Testis (tissue), 3 donors: Measurements from ENCODE around the gene PGM1. TPM values are rescaled to one million over a fixed set of nuclear protein-coding genes. Genes with fewer than 3 reads are reported as not detected.

Experiments
- DNase-seq: peaks from one replicate; pipeline ENCODE4 v3.0.0-alpha.2; 2019
- H3K27ac ChIP-seq, 2 donors: fragments of 200-600 bp; sonication (generic); one replicate each; pipeline ENCODE4 v1.5.1; 2019
- H3K27me3 ChIP-seq: fragments of 200-600 bp; sonication (generic); one replicate; pipeline ENCODE4 v1.5.1; 2019
- H3K36me3 ChIP-seq: fragments of 200-600 bp; sonication (generic); one replicate; pipeline ENCODE4 v1.5.1; 2017; ENCODE audit warnings: low read depth; ENCODE audit errors: missing control alignments
- H3K4me1 ChIP-seq: fragments of 200-600 bp; sonication (generic); one replicate; pipeline ENCODE4 v1.5.1; 2019
- H3K4me3 ChIP-seq, 2 donors: fragments of 200-600 bp; sonication (generic); one replicate each; pipeline ENCODE4 v1.5.1; 2017 to 2019
- H3K9me3 ChIP-seq: fragments of 200-600 bp; sonication (generic); one replicate; pipeline ENCODE4 v1.5.1; 2017
- CTCF ChIP-seq, 3 experiments: fragments of 450-650 bp in 2 of 3; fragments of 200-600 bp in 1 of 3; sonication (generic) in 1 of 3; IDR thresholded peaks; one replicate each; pipeline ENCODE4 v1.5.1; 2016 to 2019; ENCODE audit warnings: antibody characterized with exemption in 3 of 3, mild to moderate bottlenecking in 2 of 3, moderate library complexity in 1 of 3
- POLR2A ChIP-seq: fragments of 450-650 bp; IDR thresholded peaks from one replicate; pipeline ENCODE4 v1.6.1; 2017; ENCODE audit warnings: antibody characterized with exemption, mild to moderate bottlenecking, moderate library complexity
- WGBS, 2 donors: methylation state at CpG; one replicate each; pipeline ENCODE4 v1.1.5; 2018; 5-methylcytosine and 5-hydroxymethylcytosine counted together
- intact Hi-C: fragments of 100-400 bp; cut with DNase I; formaldehyde crosslinking; loops from one replicate; pipeline ENCODE4 v1.15.1; 2023; ENCODE audit warnings: low total_unique reads
- polyA plus RNA-seq: library from polyadenylated mRNA; stranded (reverse); fragments of 350-450 nt; fragmentation: Illumina TruSeq; extraction: RNeasy Lipid Tissue Mini Kit (QIAGEN cat#74804); gene quantifications from one replicate; pipeline ENCODE4 v1.2.3, GENCODE V29; 2014; ENCODE audit warnings: low read depth, low replicate concordance; ENCODE audit not compliant: insufficient read depth
- small RNA-seq, 2 donors: library from RNA; depleted of rRNA; stranded (forward); fragments of <200 nt; gene quantifications; one replicate each; pipeline ENCODE3, GENCODE V24; 2016
- total RNA-seq, 2 donors: library from RNA; depleted of rRNA; stranded (reverse); fragments of >200 nt; gene quantifications; one replicate each; pipeline ENCODE4 v1.2.3, GENCODE V29; 2016

Gene PGM1
- total and polyA plus RNA-seq, 3 donors from 2014 or later, result 23.2 to 27.7 (median 27.5) TPM

GRCh38 chr1:63704443-63704842, 111.2 kb downstream of the PGM1 start:
- no peak overlapping the region for H3K4me3 ChIP-seq
- intact Hi-C loops, result no loop called here
- WGBS, 2 donors, result 89 to 94% methylated on average over 3 of the region's 3 CpGs
- H3K27me3 ChIP-seq, result no peaks in the 10 kb centered on the region
- no peaks in the 10 kb centered on the region for H3K36me3 ChIP-seq
- TF ChIP-seq POLR2A (no peak), CTCF (IDR thresholded peaks at IDR 0.05) (no peak)
- no peaks in the 10 kb centered on the region for H3K4me1 ChIP-seq
- no peaks in the 10 kb centered on the region for H3K9me3 ChIP-seq
- no peak overlapping the region for H3K27ac ChIP-seq
- no peak for DNase-seq

DNA sequence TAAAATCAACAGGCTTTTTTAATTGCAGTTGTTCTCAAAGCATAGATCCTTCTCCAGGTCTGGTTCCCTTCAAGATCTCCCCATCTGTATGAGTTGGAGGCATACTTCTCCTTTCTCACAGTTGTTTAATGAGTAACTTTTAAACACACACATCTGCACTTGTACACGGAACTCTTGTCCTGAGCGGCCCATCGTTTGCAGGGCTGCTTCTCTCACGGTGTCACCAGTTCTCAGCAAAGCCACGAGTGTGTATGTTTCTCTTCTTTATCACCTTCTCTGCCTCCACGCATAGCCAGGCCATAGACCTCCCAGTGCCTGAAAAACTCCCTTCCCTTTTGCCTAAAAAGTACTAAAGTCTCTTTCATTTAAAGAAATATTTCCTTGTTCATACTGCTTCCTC, 111.9 kb downstream of the PGM1 start:
- Histone ChIP-seq H3K27me3 (no peaks in the 10 kb centered on the region), H3K27ac (no peak overlapping the region), H3K9me3 (no peaks in the 10 kb centered on the region), H3K4me1 (no peaks in the 10 kb centered on the region), H3K4me3 (no peak overlapping the region), H3K36me3 (no peaks in the 10 kb centered on the region)
- TF ChIP-seq CTCF (IDR thresholded peaks at IDR 0.05), result no peak
- no peak for TF ChIP-seq POLR2A
- intact Hi-C loops, result no loop called here
- 86 to 91% methylated on average over 6 of the region's 6 CpGs for WGBS, 2 donors
- no peak for DNase-seq

- WGBS, 2 donors, result 87 to 90% methylated on average over 9 of the region's 9 CpGs
- intact Hi-C loops, result no loop called here
- DNase-seq, result no peak
Measured at GRCh38 chr1:63709267-63709828, 116.1 kb downstream of the PGM1 start.

More at GRCh38 chr1:63709267-63709828, 116.1 kb downstream of the PGM1 start:
- Histone ChIP-seq H3K4me3 (no peak overlapping the region), H3K27me3 (no peaks in the 10 kb centered on the region), H3K4me1 (no peaks in the 10 kb centered on the region), H3K36me3 (no peaks in the 10 kb centered on the region), H3K27ac (no peak overlapping the region), H3K9me3 (no peaks in the 10 kb centered on the region)
- no peak for TF ChIP-seq POLR2A
- TF ChIP-seq CTCF (IDR thresholded peaks at IDR 0.05), result no peak

Small RNA genes within 50 kb of the gene (small RNA-seq; reads per million reads assigned to genes)
- gene RF02105, result 0 reads per million in 2 donors
- gene RF02106, result 0 reads per million in 2 donors
- gene RF02107, result 0 reads per million in 2 donors
- 0 reads per million in 2 donors for gene RF02108
- 0 reads per million in 2 donors for gene RF02109
- 0 reads per million in 2 donors for gene RF02110

Other genes with a start within 250 kb of the PGM1 start
- 1 to 10 TPM; 9.9 to 10.0 TPM for gene ALG6, start 225.8 kb upstream of the PGM1 start, total RNA-seq
- gene ALG6, start 225.8 kb upstream of the PGM1 start, polyA plus RNA-seq, result 7.8 TPM
- gene ITGB3BP, start 70.2 kb upstream of the PGM1 start, total RNA-seq, result 10 to 100 TPM; 21.7 to 32.9 TPM
- 43.0 TPM for gene ITGB3BP, start 70.2 kb upstream of the PGM1 start, polyA plus RNA-seq
- gene EFCAB7, start 69.9 kb upstream of the PGM1 start, total RNA-seq, result 10 to 100 TPM; 15.2 to 15.6 TPM
- 18.2 TPM for gene EFCAB7, start 69.9 kb upstream of the PGM1 start, polyA plus RNA-seq
- gene ROR1, start 180.6 kb downstream of the PGM1 start, total RNA-seq, result 1 to 10 TPM; 3.3 to 5.1 TPM
- gene ROR1, start 180.6 kb downstream of the PGM1 start, polyA plus RNA-seq, result 4.6 TPM